NAMALWA (cell line): ENCODE measurements around the gene CD27.
A peak's percentile ranks its signal among the peaks of the same experiment; 100 is the strongest.
"Not testable (repeated sequence)": the region's sequence is repeated elsewhere in the genome, so short reads cannot be mapped to it uniquely, and the experiment has no call there.

ENCODE experiments used
- DNase-seq: peaks from one replicate; pipeline ENCODE4 v3.0.0-alpha.2; 2015; ENCODE audit warnings: low spot score

CD27 gene

DNA sequence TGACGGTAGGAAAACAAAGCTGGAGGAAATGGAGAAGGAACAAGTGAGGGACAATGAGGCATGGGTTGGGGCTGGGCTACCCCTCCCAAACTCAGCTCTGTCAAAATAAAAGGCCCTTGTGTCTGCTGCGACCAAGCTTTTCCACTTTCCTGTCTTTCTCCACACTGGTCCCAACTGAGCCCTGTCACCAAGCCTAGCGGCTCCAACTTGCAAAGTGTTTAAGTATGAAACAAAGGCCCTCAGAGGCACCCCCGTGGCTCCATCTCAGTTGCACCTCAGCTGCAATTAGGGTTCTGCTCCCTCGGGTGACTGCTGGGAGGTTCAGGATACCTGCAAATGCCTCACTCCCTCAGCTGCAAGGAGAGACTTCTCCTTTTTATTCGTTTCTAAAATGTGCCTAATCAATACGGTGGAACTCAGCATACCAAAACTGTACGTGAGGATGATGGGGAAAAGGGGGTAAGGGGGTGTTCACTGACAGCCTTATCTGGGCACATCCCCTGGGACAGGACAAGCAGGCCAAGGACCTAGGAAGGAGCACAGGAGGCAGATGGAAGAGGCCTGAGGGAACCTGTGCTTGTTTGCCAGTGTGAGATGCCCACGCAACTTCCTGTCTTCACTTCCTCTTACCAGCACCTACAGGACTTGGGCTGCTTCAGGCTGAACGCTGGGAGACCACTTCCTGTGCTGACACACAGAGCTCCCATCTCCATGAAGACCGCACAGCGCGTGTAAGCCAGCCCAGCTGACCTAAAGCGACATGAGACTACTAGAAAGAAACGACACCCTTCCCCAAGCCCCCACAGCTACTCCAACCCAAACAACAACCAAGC lies 16.9 kb downstream of the CD27 start:
- peak; percentile 95 for DNase-seq

DNA sequence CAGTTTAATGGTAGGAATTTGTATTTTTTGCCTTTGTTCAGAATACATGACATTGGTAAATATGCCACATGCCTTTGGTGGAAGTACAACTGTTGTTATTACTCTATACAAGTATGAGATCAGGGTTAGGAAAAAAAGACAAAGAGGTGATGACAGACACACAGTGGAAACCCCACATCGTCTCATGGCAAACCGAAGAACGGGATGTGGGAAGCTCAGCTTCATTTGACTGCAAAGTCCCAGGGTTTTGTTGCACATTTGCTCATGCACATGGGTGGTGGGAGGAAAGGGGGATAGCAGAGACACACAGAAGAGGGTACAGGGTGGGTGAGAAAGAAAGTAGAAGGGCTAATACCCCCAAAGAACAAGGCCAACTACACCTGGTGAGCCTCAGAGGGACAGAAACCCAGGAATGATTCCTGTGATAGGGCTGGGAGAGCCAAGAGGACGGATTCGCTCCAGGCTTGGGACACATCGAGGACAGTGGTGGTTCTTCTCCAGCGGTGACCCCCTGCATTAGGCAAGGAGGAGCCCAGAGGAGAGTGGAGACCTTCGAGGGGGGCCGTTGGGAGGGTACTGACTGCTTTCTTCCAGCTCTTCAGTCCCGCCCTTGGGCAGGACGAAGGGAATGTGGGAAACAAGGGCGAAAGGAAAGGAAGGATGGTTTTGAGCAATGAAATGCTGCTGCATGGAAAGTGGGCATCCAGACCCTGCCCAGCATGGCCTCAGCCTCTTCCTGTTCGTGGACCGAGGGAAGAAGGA lies 17.7 kb downstream of the CD27 start:
- DNase-seq: no peak

GRCh38 chr12:6463216-6463615 lies 18.5 kb downstream of the CD27 start:
- DNase-seq: peak; percentile 21

- DNase-seq: no peak
Observed at GRCh38 chr12:6463858-6464257, 19.1 kb downstream of the CD27 start.

DNA sequence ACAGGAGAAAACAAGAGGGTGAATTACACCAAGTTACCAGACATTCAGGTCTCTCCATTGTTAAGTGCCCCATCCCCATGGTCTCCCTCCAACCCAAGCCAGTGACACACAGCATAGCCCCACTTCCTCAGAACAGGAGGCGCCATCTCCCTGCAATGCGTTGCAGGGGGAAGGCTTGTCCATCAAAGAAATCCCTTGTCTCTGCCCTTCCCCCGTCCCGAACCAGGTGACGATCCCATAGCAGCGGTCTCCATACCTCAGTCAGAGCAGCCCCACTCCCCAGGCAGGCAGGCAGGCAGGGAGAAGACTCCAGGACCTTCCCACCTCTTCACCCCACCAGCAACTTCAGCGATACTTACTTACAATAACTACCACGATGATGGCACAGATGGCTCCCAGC lies 19.8 kb downstream of the CD27 start:
- no peak for DNase-seq

DNA sequence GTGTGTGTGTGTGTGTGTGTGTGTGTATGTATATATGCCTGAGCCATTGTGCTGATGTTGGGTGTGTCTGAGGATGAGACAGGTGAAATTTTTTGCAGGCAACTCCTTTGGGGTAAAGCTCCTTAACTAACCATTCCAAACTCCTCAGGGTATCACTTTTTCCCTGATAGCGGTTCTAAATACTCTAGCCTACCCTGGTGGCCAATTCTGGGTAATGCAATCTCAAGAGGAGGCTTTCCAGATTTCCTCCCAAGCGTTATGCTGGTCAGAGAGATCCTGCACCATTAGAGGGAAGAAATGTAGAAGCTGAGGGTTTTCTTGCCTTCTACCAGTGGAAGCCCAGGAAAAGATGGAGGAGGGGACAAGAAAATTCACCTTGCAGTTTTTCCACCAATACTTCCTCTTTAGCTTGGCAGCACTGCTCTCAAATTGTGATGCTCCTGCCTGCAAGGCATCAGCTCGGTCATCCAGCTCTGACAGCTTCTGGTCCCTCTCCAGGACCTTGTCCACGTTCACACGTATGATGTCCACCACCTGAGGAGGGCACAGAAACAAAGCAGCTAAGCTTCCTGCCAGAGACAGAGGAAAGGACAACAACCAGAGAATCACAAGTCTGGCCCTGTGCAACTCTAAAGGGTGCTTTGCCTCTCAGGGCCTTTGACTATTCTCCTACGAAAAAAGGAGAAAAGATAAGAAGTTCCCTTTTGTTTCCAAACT lies 20.9 kb downstream of the CD27 start:
- peak; percentile 80 for DNase-seq

- no peak for DNase-seq
Observed at GRCh38 chr12:6466184-6466573, 21.4 kb downstream of the CD27 start.

- DNase-seq: not testable (repeated sequence)
Observed at GRCh38 chr12:6466751-6467150, 22.0 kb downstream of the CD27 start.

DNA sequence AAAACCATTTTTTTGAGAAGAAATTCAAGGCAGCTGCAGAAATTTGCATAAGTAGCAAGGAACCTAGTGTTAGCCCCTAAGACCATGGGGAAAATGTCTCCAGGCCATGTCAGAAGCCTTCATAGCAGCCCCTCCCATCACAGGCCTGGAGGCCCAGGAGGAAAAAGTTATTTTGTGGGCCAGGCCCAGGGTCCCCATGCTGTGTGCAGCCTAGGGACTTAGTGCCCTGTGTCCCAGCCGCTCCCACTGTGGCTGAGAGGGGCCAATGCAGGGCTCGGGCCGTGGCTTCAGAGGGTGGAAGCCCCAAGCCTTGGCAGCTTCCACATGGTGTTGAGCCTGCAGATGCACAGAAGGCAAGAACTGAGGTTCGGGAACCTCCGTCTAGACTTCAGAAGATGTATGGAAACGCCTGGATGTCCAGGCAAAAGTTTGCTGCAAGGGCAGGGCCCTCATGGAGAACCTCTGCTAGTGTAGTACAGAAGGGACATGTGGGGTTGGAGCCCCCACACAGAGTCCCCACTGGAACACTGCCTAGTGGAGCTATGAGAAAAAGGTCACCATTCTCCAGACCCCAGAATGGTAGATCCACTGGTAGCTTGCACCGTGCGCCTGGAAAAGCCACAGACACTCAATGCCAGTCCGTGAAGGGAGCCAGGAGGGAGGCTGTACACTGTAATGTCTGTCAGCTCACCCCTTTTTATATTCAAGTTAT lies 23.0 kb downstream of the CD27 start:
- not testable (repeated sequence) for DNase-seq

GRCh38 chr12:6468283-6468575 lies 23.5 kb downstream of the CD27 start:
- no peak for DNase-seq

GRCh38 chr12:6469092-6469491 lies 24.3 kb downstream of the CD27 start:
- peak; percentile 27 for DNase-seq

DNA sequence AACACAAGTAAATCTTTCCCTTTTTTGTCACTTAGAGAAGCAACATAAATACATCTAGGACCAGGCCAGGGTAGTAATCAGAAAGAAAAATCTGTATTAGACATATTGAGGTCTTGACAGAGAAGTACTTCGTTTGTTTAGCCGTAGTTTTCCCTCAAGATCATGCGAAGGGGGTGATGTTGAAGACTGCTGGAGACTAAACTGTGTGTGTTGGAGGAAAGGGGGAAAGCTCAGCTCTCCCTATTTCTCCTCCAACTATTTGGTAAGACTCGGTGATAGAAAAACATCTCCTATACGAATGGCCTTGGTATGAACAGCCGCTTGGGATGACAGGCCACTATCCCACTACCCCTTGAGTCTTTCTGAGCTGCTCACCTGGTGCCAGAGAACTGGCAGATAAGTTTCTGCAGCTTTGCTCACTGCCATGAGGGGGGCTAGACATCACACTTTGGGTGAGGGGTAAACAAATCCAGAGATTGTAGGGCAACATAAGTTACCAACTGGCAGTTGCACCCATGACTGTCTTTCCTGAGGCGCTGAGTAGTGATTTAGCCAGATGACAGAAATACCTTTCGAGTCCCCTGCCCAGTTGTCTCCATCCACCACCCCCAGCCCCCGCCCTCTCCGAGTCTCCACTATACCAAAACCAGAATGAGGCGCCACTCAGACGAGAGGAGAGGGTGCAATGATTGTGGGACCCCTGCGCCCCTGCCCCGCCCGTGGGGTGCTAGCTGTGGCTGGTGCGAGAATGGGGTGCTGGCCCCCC lies 25.0 kb downstream of the CD27 start:
- peak; percentile 56 for DNase-seq

DNA sequence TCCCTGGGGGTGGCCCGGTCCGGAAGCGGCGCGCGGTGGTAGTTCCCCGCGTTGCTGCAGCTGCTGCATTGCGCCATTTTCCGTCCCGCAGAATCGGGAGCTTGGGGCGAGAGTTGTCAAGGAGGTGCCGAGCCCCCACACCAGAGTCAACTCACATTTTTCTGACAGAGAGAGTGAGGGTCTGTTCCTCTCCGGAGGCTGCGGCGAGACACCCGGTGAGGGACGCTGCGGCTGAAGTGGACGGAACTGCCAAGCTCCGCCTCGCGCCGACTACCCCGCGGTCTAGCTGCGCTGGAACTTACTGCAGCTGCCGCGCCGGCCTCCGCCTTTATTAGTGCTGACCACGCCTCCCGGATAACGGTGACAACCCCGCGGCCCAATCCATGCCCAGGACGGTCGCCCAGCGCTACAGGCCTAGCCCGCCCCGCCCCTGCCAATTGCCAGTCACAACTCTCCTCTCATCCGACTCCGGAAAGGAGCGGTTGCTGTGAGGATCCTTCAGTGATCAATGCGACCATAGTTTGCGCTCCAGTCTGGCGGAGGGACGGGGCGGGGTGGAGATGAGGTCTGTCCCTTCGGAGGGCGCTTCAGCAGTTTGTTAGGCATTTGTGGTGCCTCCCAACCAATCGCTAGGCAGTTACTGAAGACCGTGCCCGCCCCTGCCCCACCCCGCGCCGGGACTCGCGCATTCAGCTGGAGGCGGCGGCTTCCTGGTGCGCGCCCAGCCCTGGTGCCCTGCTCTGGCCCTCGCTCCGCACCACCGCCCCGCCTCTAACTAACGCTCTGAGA lies 25.8 kb downstream of the CD27 start, which contains the start of gene VAMP1:
Gene VAMP1, minus strand, starts transcription at position 303 of the 789 bp plus-strand sequence. Its CDS starts 146 bp downstream, at position 157.
- DNase-seq: peak; percentile 98

GRCh38 chr12:6471989-6472360 lies 27.2 kb downstream of the CD27 start:
- no peak for DNase-seq

DNA sequence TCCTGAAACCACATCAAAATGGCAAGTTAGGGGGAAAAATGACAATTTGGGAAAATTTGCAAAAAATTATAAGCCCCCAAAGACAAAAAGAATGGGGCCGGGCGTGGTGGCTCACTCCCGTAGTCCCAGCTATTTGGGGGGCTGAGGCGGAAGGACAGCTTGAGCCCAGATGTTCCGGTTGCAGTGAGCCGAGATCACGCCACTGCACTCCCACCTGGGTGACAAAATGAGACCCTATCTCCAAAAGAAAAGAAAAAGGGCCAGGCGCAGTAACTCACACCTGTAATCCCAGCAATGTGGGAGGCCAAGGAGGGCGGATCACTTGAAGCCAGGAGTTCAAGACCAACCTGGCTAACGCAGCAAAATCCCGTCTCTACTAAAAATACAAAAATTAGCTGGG lies 27.7 kb downstream of the CD27 start:
- no peak for DNase-seq

GRCh38 chr12:6475233-6475975 lies 30.6 kb downstream of the CD27 start:
- DNase-seq: not testable (repeated sequence)

DNA sequence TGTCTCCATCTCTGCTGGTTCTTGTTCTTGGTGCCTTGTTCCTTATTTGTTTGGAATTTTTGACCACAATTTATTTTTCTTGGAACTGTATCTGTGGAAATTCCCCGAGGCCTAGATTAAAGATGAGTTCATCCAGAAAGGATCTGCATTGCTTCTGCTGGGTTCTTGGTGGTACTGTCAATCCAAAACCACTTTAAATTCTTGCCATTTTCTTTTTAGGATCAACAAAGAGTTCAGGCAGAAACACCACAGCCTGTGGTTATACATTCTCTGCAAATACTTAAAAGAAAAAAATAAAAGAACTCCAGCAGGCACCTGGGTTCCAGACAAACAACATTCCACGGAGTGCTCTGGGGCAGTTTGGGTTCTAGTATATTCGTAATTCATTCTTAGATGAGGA lies 31.7 kb downstream of the CD27 start:
- DNase-seq: no peak

DNA sequence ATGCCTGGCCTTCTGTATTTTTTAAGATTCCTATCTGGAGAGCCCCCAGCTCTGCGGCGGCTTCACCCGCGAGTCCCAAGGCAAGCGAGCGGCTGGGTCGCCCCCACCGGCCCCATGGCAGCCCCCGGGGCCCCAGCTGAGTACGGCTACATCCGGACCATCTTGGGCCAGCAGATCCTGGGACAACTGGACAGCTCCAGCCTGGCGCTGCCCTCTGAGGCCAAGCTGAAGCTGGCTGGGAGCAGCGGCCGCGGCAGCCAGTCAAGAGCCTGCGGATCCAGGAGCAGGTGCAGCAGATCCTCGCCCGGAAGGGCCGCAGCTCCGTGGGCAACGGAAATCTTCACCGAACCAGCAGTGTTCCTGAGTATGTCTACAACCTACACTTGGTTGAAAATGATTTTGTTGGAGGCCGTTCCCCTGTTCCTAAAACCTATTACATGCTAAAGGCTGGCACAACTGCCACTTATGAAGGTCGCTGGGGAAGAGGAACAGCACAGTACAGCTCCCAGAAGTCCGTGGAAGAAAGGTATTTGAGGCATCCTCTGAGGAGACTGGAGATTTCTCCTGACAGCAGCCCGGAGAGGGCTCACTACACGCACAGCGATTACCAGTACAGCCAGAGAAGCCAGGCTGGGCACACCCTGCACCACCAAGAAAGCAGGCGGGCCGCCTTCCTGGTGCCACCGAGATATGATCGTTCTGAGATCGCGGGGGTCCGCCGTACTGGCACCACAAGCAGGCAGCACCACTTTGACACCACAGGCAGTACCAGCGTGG lies 33.0 kb downstream of the CD27 start:
- DNase-seq: not testable (repeated sequence)

DNA sequence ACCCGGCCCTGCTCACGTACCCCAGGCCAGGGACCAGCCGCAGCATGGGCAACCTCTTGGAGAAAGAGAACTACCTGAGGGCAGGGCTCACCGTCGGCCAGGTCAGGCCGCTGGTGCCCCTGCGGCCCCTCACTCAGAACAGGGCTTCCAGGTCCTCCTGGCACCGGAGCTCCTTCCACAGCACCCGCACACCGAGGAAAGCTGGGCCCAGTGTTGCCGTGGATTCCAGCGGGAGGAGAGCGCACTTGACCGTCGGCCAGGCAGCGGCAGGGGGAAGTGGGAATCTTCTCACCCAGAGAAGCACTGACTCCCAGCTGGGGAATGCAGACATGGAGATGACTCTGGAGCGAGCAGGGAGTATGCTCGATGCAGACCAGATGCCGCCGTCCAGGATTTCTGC lies 33.7 kb downstream of the CD27 start:
- no peak for DNase-seq
